HUES64 (cell line): ENCODE results near the gene TRIP10.
"Not testable (repeated sequence)": the region's sequence is repeated elsewhere in the genome, so short reads cannot be mapped to it uniquely, and the experiment has no call there.

Experiments
- H3K27ac ChIP-seq: 2 replicates; pipeline ENCODE4 v1.7.0; 2013; ENCODE audit warnings: low read depth, low read length, inconsistent platforms
- H3K27me3 ChIP-seq: 2 replicates; pipeline ENCODE4 v1.6.1; 2013; ENCODE audit warnings: mild to moderate bottlenecking, low read length; ENCODE audit not compliant: insufficient read depth
- H3K36me3 ChIP-seq: 2 replicates; pipeline ENCODE4 v1.6.1; 2013; ENCODE audit warnings: mild to moderate bottlenecking, low read length; ENCODE audit not compliant: insufficient read depth
- H3K4me1 ChIP-seq: 2 replicates; pipeline ENCODE4 v1.6.1; 2013; ENCODE audit warnings: mild to moderate bottlenecking, low read length, moderate library complexity; ENCODE audit not compliant: insufficient read depth
- H3K4me3 ChIP-seq: 2 replicates; pipeline ENCODE4 v1.5.1; 2013; ENCODE audit warnings: mild to moderate bottlenecking, low read length, moderate library complexity
- H3K9ac ChIP-seq: 2 replicates; pipeline ENCODE4 v1.6.1; 2013; ENCODE audit warnings: mild to moderate bottlenecking, low read depth, low read length
- H3K9me3 ChIP-seq: 2 replicates; pipeline ENCODE4 v1.6.1; 2013; ENCODE audit warnings: low read depth, low read length; ENCODE audit not compliant: insufficient read depth
- WGBS: fragments of 150-250, 120-280 bp; methylation state at CpG from one replicate; pipeline ENCODE4 v1.1.7; 2013; ENCODE audit warnings: missing lambda C conversion rate; 5-methylcytosine and 5-hydroxymethylcytosine counted together

TRIP10 gene

GRCh38 chr19:6773323-6773931 is 33.9 kb downstream of the TRIP10 start:
- Histone ChIP-seq H3K27me3 (no peaks in the 10 kb centered on the region), H3K9ac (no peak overlapping the region), H3K4me3 (no peak overlapping the region), H3K36me3 (no peaks in the 10 kb centered on the region), H3K27ac (no peak overlapping the region), H3K9me3 (peaks cover 10% of the 10 kb centered on the region; the same call in 1 of the 2 replicates), H3K4me1 (no peaks in the 10 kb centered on the region)
- 85% methylated on average over 8 of the region's 8 CpGs for WGBS

- Histone ChIP-seq H3K9ac (no peak overlapping the region), H3K4me1 (no peaks in the 10 kb centered on the region), H3K4me3 (no peak overlapping the region), H3K27me3 (no peaks in the 10 kb centered on the region), H3K36me3 (no peaks in the 10 kb centered on the region), H3K9me3 (peaks cover 14% of the 10 kb centered on the region; the same call in 1 of the 2 replicates), H3K27ac (no peak overlapping the region)
- 80% methylated on average over 10 of the region's 11 CpGs for WGBS
These were observed 35.6 kb downstream of the TRIP10 start for GRCh38 chr19:6774821-6775707.

- H3K36me3 ChIP-seq: not testable (repeated sequence)
These were observed 36.6 kb downstream of the TRIP10 start for GRCh38 chr19:6776045-6776444.

GRCh38 chr19:6776999-6777398 is 37.5 kb downstream of the TRIP10 start:
- Histone ChIP-seq H3K9me3 (peaks cover 16% of the 10 kb centered on the region; the same call in 1 of the 2 replicates), H3K27me3 (no peaks in the 10 kb centered on the region), H3K4me1 (no peaks in the 10 kb centered on the region), H3K36me3 (no peaks in the 10 kb centered on the region), H3K4me3 (no peak overlapping the region), H3K9ac (no peak overlapping the region), H3K27ac (no peak overlapping the region)
- 84% methylated on average over 4 of the region's 4 CpGs for WGBS

More at GRCh38 chr19:6776045-6776444, 36.6 kb downstream of the TRIP10 start:
- peaks cover 16% of the 10 kb centered on the region; the same call in 1 of the 2 replicates for H3K9me3 ChIP-seq
- not testable (repeated sequence) for H3K9ac ChIP-seq, H3K27me3 ChIP-seq, H3K4me1 ChIP-seq, H3K4me3 ChIP-seq, H3K27ac ChIP-seq

- peaks cover 16% of the 10 kb centered on the region; the same call in 1 of the 2 replicates for H3K9me3 ChIP-seq
- no peak overlapping the region for H3K9ac ChIP-seq
These were observed 38.0 kb downstream of the TRIP10 start for GRCh38 chr19:6777434-6777833.

GRCh38 chr19:6778386-6778785 is 38.9 kb downstream of the TRIP10 start:
- no peak overlapping the region for H3K9ac ChIP-seq
- H3K36me3 ChIP-seq: no peaks in the 10 kb centered on the region

More at GRCh38 chr19:6777434-6777833, 38.0 kb downstream of the TRIP10 start:
- H3K27me3 ChIP-seq: no peaks in the 10 kb centered on the region
- WGBS: 78% methylated on average over 2 of the region's 2 CpGs
- no peak overlapping the region for H3K4me3 ChIP-seq
- no peaks in the 10 kb centered on the region for H3K36me3 ChIP-seq
- H3K4me1 ChIP-seq: no peaks in the 10 kb centered on the region
- H3K27ac ChIP-seq: no peak overlapping the region

GRCh38 chr19:6779206-6779605 is 39.7 kb downstream of the TRIP10 start:
- WGBS: 84% methylated on average over 4 of the region's 4 CpGs
- no peak overlapping the region for H3K4me3 ChIP-seq

More at GRCh38 chr19:6778386-6778785, 38.9 kb downstream of the TRIP10 start:
- no peaks in the 10 kb centered on the region for H3K27me3 ChIP-seq
- H3K4me1 ChIP-seq: no peaks in the 10 kb centered on the region
- no peak overlapping the region for H3K4me3 ChIP-seq
- peaks cover 16% of the 10 kb centered on the region; the same call in 1 of the 2 replicates for H3K9me3 ChIP-seq
- H3K27ac ChIP-seq: no peak overlapping the region
- 84% methylated on average over 4 of the region's 4 CpGs for WGBS

GRCh38 chr19:6787393-6787792 is 47.9 kb downstream of the TRIP10 start:
- Histone ChIP-seq H3K9ac (no peak overlapping the region), H3K9me3 (peaks cover 40% of the 10 kb centered on the region), H3K27me3 (no peaks in the 10 kb centered on the region), H3K27ac (no peak overlapping the region), H3K4me1 (no peaks in the 10 kb centered on the region), H3K36me3 (no peaks in the 10 kb centered on the region), H3K4me3 (no peak overlapping the region)
- WGBS: 86% methylated on average over 4 of the region's 4 CpGs

More at GRCh38 chr19:6779206-6779605, 39.7 kb downstream of the TRIP10 start:
- H3K9ac ChIP-seq: no peak overlapping the region
- no peaks in the 10 kb centered on the region for H3K36me3 ChIP-seq
- no peak overlapping the region for H3K27ac ChIP-seq
- H3K4me1 ChIP-seq: no peaks in the 10 kb centered on the region
- no peaks in the 10 kb centered on the region for H3K27me3 ChIP-seq
- H3K9me3 ChIP-seq: peaks cover 16% of the 10 kb centered on the region; the same call in 1 of the 2 replicates

GRCh38 chr19:6788896-6789295 is 49.4 kb downstream of the TRIP10 start:
- Histone ChIP-seq H3K4me3 (no peak overlapping the region), H3K27ac (no peak overlapping the region), H3K4me1 (no peaks in the 10 kb centered on the region), H3K9me3 (peaks cover 51% of the 10 kb centered on the region), H3K27me3 (no peaks in the 10 kb centered on the region), H3K36me3 (no peaks in the 10 kb centered on the region), H3K9ac (no peak overlapping the region)
- WGBS: 54% methylated on average over 4 of the region's 4 CpGs

GRCh38 chr19:6790194-6791128 is 51.0 kb downstream of the TRIP10 start:
- no peaks in the 10 kb centered on the region for H3K4me1 ChIP-seq
- no peak overlapping the region for H3K4me3 ChIP-seq
- H3K9ac ChIP-seq: no peak overlapping the region
- no peaks in the 10 kb centered on the region for H3K27me3 ChIP-seq
- no peak overlapping the region for H3K27ac ChIP-seq
- H3K9me3 ChIP-seq: peaks cover 61% of the 10 kb centered on the region
- WGBS: 59% methylated on average over 5 of the region's 5 CpGs
- H3K36me3 ChIP-seq: no peaks in the 10 kb centered on the region
